ENCODE data around the gene APBB2. TPM values are rescaled to one million over a fixed set of nuclear protein-coding genes. Genes with fewer than 3 reads are reported as not detected.

Gene APBB2
- total and polyA plus RNA-seq, 2 donors (not counting 1 experiment from before 2014, with no cell fraction given) = 4.4 to 15.8 TPM

- H3K27me3 ChIP-seq (replicated peaks in 1 of 4; ENCODE audit: control extremely low read depth in 1 of 4, control insufficient read depth in 3 of 4, insufficient read depth in 4 of 4, low read length in 3 of 4) = peaks cover 0 to 5% (median 1%) of the 10 kb centered on the region in 4 experiments
- no peak overlapping the region for H3K4me3 Mint-ChIP-seq
- peaks cover 0 to 2% (median 0%) of the 10 kb centered on the region in 3 donors for H3K9me3 ChIP-seq (ENCODE audit: control extremely low read depth in 1 of 3, control insufficient read depth in 2 of 3, insufficient read depth in 1 of 3, low read length in 2 of 3)
- ChIA-PET POLR2A (no interaction called here), CTCF (interaction anchor here (0.5 kb wide), 1 partner anchor 71 kb away, joined by 3 read pairs; no protein-coding TSS in a partner anchor)
- no peak overlapping the region for H3K4me3 ChIP-seq (ENCODE audit: control extremely low read depth in 1 of 5, extremely low read depth in 1 of 5, insufficient read depth in 1 of 5, low read depth in 2 of 5, low read length in 4 of 5)
- no peak overlapping the region for H3K4me2 ChIP-seq (replicated peaks; ENCODE audit: low read depth, low read length, poor library complexity, severe bottlenecking)
- no peaks in the 10 kb centered on the region for H4K20me1 ChIP-seq (ENCODE audit: control insufficient read depth, insufficient read depth, low read length, poor library complexity, severe bottlenecking)
- H2AFZ ChIP-seq (ENCODE audit: insufficient read depth, low read depth, low read length, poor library complexity, severe bottlenecking) = no peak overlapping the region
- H3K4me1 ChIP-seq (ENCODE audit: control insufficient read depth in 2 of 2, insufficient read depth in 2 of 2, low read length in 2 of 2) = no peaks in the 10 kb centered on the region
- no peaks in the 10 kb centered on the region for H3K9me3 Mint-ChIP-seq (ENCODE audit: insufficient read depth)
- DNase-seq (no peak), ATAC-seq (ENCODE audit: low read depth) (no peak)
- H3K36me3 ChIP-seq (replicated peaks in 1 of 2; ENCODE audit: control extremely low read depth in 1 of 2, control insufficient read depth in 1 of 2, extremely low read depth in 1 of 2, insufficient read depth in 2 of 2, low read length in 1 of 2) = no peaks in the 10 kb centered on the region
- no CpG with 5 or more reads among the region's 1 CpG for WGBS (ENCODE audit: insufficient coverage)
- H3K27me3 Mint-ChIP-seq = peaks cover 26% of the 10 kb centered on the region
- no peak for TF ChIP-seq EZH2 (IDR thresholded peaks at IDR 0.05; ENCODE audit: borderline replicate concordance, insufficient read depth, low read depth, low read length, poor library complexity, severe bottlenecking)
- TF ChIP-seq CTCF (IDR thresholded peaks at IDR 0.05) = no peak
- intact Hi-C loops (cut with micrococcal nuclease) = no loop called here
- H3K4me1 Mint-ChIP-seq = no peaks in the 10 kb centered on the region
- no peak overlapping the region for H3K27ac ChIP-seq (ENCODE audit: low read length in 2 of 2)
- H3K27ac Mint-ChIP-seq = no peak overlapping the region
- no peak overlapping the region for H3K9ac ChIP-seq (ENCODE audit: low read length)
- H3K79me2 ChIP-seq (ENCODE audit: control insufficient read depth, insufficient read depth, low read length) = no peaks in the 10 kb centered on the region
These were observed 241.6 kb downstream of the APBB2 start for GRCh38 chr4:40972722-40973121.

GRCh38 chr4:40971338-40971737 lies 243.0 kb downstream of the APBB2 start:
- H3K4me1 ChIP-seq (ENCODE audit: control insufficient read depth in 2 of 2, insufficient read depth in 2 of 2, low read length in 2 of 2) = no peaks in the 10 kb centered on the region
- peaks cover 0 to 5% (median 1%) of the 10 kb centered on the region in 4 experiments for H3K27me3 ChIP-seq (replicated peaks in 1 of 4; ENCODE audit: control extremely low read depth in 1 of 4, control insufficient read depth in 3 of 4, insufficient read depth in 4 of 4, low read length in 3 of 4)
- Mint-ChIP-seq H3K4me3 (no peak overlapping the region), H3K9me3 (ENCODE audit: insufficient read depth) (no peaks in the 10 kb centered on the region), H3K4me1 (no peaks in the 10 kb centered on the region), H3K27ac (no peak overlapping the region), H3K27me3 (peaks cover 26% of the 10 kb centered on the region)
- DNase-seq (no peak), ATAC-seq (ENCODE audit: low read depth) (no peak)
- H3K4me2 ChIP-seq (replicated peaks; ENCODE audit: low read depth, low read length, poor library complexity, severe bottlenecking) = no peak overlapping the region
- no peaks in the 10 kb centered on the region for H4K20me1 ChIP-seq (ENCODE audit: control insufficient read depth, insufficient read depth, low read length, poor library complexity, severe bottlenecking)
- ChIA-PET POLR2A (no interaction called here), CTCF (interaction anchor here (0.8 kb wide), 1 partner anchor 46 kb away, joined by 3 read pairs; no protein-coding TSS in a partner anchor)
- H2AFZ ChIP-seq (ENCODE audit: insufficient read depth, low read depth, low read length, poor library complexity, severe bottlenecking) = no peak overlapping the region
- TF ChIP-seq CTCF (IDR thresholded peaks at IDR 0.05) (no peak), EZH2 (IDR thresholded peaks at IDR 0.05; ENCODE audit: borderline replicate concordance, insufficient read depth, low read depth, low read length, poor library complexity, severe bottlenecking) (no peak)
- H3K9ac ChIP-seq (ENCODE audit: low read length) = no peak overlapping the region
- no peaks in the 10 kb centered on the region for H3K36me3 ChIP-seq (replicated peaks in 1 of 2; ENCODE audit: control extremely low read depth in 1 of 2, control insufficient read depth in 1 of 2, extremely low read depth in 1 of 2, insufficient read depth in 2 of 2, low read length in 1 of 2)
- intact Hi-C loops (cut with micrococcal nuclease) = no loop called here
- H3K79me2 ChIP-seq (ENCODE audit: control insufficient read depth, insufficient read depth, low read length) = no peaks in the 10 kb centered on the region
- H3K27ac ChIP-seq (ENCODE audit: low read length in 2 of 2) = no peak overlapping the region
- peaks cover 0 to 14% (median 0%) of the 10 kb centered on the region in 3 donors for H3K9me3 ChIP-seq (ENCODE audit: control extremely low read depth in 1 of 3, control insufficient read depth in 2 of 3, insufficient read depth in 1 of 3, low read length in 2 of 3)
- no peak overlapping the region for H3K4me3 ChIP-seq (ENCODE audit: control extremely low read depth in 1 of 5, extremely low read depth in 1 of 5, insufficient read depth in 1 of 5, low read depth in 2 of 5, low read length in 4 of 5)
- WGBS (ENCODE audit: insufficient coverage) = no CpG with 5 or more reads among the region's 3 CpGs
